ENCODE data around the gene PRKAG2.
"Not testable (repeated sequence)": the region's sequence is repeated elsewhere in the genome, so short reads cannot be mapped to it uniquely, and the experiment has no call there.

Gene PRKAG2

DNA sequence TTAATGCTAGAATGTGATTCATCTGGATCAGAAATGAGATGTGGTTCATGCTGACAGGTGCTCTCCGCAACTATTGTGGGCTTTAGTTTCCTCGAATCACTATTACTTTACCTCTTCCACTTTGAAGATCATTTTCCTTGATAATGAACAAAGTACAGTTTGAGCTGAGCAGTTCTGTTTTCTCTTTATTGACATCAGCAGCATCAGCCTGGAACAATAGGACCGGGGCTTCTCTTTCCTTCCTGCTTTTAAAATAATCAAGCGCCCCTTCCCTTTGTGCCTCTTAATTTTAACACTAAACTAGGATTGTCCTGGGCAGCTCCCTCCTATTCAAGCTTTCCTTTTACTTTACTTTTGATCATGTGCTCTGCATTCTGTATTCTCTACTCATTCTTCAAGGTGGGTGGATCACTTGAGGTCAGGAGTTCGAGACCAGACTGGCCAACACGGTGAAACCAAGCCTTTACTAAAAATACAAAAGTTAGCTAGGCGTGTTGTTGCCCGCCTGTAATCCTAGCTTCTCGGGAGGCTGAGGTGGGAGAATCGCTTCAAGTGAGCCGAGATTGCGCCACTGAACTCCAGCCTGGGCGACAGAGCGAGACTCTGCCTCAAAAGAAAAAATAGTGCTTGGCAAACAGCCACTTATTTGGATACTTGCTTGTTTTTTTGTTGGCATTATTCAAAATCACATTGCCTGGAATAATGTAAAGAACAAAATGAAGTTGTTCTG, 290.2 kb downstream of the PRKAG2 start:
- DNase-seq (ENCODE audit: low read depth) = no peak
- no peak for TF ChIP-seq CTCF (IDR thresholded peaks at IDR 0.05; ENCODE audit: insufficient read depth, low read depth, low read length, missing control alignments)
- no peak overlapping the region for H3K4me3 ChIP-seq (ENCODE audit: low read length)

DNA sequence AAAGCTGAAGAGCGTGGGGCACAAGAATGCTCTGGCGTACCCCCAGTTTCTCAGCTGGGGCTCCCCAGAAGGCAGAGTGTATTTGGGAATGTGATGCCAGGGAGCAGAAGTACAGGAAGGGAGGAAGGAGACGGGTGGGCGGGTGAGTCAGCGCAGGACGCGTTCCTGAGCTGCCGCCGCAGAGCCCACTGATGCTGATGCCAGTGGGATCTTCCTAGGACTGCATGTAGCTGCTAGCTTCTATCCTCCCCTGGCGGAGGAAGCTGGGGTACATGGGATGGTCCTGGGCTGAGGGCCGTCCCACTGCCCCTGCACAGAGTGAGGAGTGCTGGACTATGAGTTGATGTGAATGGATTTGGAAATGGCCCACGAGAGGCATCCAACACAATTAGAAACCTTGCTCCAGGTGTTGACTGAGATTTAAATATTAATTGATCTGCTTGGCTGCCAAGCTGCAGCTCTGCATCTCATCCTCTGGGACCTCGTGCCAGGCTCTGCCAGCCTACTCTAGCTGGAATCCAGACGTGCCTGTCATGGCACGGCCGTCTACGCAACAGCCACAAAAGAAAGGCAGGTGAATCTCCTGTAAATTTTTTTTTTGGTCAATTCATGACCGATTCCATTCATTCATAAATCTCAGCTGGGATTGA, 291.0 kb downstream of the PRKAG2 start:
- DNase-seq (ENCODE audit: low read depth) = peak; percentile 36
- TF ChIP-seq CTCF (IDR thresholded peaks at IDR 0.05; ENCODE audit: insufficient read depth, low read depth, low read length, missing control alignments) = no peak
- H3K4me3 ChIP-seq (ENCODE audit: low read length) = no peak overlapping the region

DNA sequence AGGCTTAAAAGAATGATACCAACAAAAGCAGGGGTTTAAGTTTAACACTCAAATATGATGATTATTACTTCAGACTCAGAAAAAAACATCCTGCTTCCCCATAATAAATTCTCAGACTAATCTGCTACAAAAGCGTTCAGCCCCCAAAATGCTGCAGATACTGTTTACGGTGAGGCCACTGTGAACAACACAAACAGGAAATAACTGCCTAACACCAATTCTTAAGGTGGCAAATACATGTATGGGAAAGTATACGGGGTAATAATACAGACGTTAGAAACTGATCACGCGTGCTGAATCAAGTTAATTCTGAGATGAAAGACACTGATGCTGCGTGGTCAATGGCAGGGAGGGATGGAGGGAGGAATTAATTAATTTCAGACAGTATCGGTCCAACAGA, 295.2 kb downstream of the PRKAG2 start:
- TF ChIP-seq CTCF (IDR thresholded peaks at IDR 0.05; ENCODE audit: insufficient read depth, low read depth, low read length, missing control alignments) = no peak
- DNase-seq (ENCODE audit: low read depth) = no peak
- H3K4me3 ChIP-seq (ENCODE audit: low read length) = no peak overlapping the region

DNA sequence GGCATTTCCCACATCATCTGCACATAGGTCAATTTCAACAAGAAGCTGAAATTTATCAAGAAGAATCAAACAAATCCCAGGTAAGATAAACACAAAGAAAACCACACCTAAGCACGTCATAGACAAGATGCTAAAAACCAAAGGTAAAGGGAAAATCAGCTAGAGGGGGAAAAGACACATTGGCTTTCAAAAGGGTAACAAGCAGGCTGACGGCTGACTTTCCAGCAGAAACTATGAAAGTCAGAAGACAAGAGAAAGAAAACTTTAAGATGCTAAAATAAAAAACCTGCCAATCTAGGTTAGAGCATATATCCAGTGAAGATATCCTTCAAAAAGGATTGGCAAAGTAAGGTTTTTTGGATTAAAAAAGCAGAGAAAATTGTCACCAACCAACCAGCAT, 297.3 kb downstream of the PRKAG2 start:
- TF ChIP-seq CTCF (IDR thresholded peaks at IDR 0.05; ENCODE audit: insufficient read depth, low read depth, low read length, missing control alignments) = no peak
- DNase-seq (ENCODE audit: low read depth) = no peak
- no peak overlapping the region for H3K4me3 ChIP-seq (ENCODE audit: low read length)

DNA sequence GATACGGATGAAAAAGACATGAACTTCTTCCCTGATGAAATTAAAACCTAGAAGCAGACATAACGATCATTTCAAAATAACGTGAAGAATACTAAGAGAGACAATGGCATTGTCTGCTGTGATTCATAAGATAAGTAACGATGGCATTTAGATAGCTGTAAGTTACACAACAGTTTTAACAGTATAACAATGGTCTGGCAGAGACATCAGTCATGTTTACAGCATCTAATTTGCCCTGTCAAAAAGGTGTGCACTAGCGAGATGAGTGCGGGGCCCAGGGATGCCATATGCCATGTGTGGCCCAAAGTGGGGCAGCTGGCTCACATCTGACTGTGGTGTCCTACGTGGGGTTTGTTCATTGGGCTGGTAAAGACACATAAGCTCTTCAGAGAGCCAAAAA, 301.5 kb downstream of the PRKAG2 start:
- no peak for DNase-seq (ENCODE audit: low read depth)
- TF ChIP-seq CTCF (IDR thresholded peaks at IDR 0.05; ENCODE audit: insufficient read depth, low read depth, low read length, missing control alignments) = no peak
- no peak overlapping the region for H3K4me3 ChIP-seq (ENCODE audit: low read length)

GRCh38 chr7:151573046-151573445, 303.9 kb downstream of the PRKAG2 start:
- DNase-seq (ENCODE audit: low read depth) = peak; percentile 69
- H3K4me3 ChIP-seq (ENCODE audit: low read length) = not testable (repeated sequence)

DNA sequence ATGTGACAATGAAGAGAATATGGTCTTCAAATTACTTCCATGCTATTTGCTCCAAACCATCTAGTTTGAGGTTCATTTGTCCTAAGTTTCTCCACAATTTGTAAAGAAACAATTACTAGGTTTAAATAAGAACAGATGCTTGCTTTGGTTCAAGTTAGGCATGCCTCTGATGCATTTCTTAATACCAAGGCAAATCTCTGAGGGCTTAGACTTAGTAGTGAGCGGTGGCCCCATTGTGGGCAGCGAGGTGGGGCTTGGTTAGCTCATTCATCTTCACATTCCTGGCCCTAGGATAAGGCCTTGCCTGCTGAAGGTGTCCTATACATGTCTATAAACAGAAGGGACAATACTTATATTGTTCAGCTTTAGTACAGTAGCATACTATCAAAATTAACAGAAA, 304.8 kb downstream of the PRKAG2 start:
- DNase-seq (ENCODE audit: low read depth) = no peak
- H3K4me3 ChIP-seq (ENCODE audit: low read length) = no peak overlapping the region
- no peak for TF ChIP-seq CTCF (IDR thresholded peaks at IDR 0.05; ENCODE audit: insufficient read depth, low read depth, low read length, missing control alignments)
